Renal pelvis (tissue), 4 donors: ENCODE measurements around the gene POLR2C. TPM values are rescaled to one million over a fixed set of nuclear protein-coding genes. Genes with fewer than 3 reads are reported as not detected.

Experiments
- DNase-seq: peaks from one replicate; pipeline ENCODE4 v3.0.0-alpha.2; 2013
- polyA plus RNA-seq, 3 donors: library from polyadenylated mRNA; unstranded; fragments of 120-200 nt; gene quantifications; one replicate each; pipeline ENCODE4 v1.2.1, GENCODE V29; 2013; ENCODE audit not compliant: insufficient read length in 3 of 3

POLR2C gene
- polyA plus RNA-seq, 3 donors: 84.1 to 87.3 (median 86.4) TPM

- DNase-seq: no peak
These were observed 17.0 kb upstream of the POLR2C start for GRCh38 chr16:57445510-57445909.

GRCh38 chr16:57446531-57447185 lies 15.8 kb upstream of the POLR2C start:
- DNase-seq: no peak

GRCh38 chr16:57447186-57447962 lies 15.1 kb upstream of the POLR2C start, which contains the start of the genes CIAPIN1 and COQ9:
Gene CIAPIN1 (minus strand): TSS chr16:57447385. CDS start chr16:57440928, 6,457 bp downstream.
Gene COQ9 (plus strand): TSS chr16:57447479. CDS start chr16:57447506, 27 bp downstream.
- peak; percentile 94 for DNase-seq

- no peak for DNase-seq
These were observed 10.5 kb upstream of the POLR2C start for GRCh38 chr16:57452021-57452420.

- DNase-seq: no peak
These were observed 491 bp downstream of the POLR2C start for GRCh38 chr16:57462978-57463362.

GRCh38 chr16:57464523-57464922 lies 2.0 kb downstream of the POLR2C start:
- no peak for DNase-seq

GRCh38 chr16:57468346-57468745 lies 5.9 kb downstream of the POLR2C start:
- no peak for DNase-seq

- DNase-seq: no peak
These were observed 6.6 kb downstream of the POLR2C start for GRCh38 chr16:57469046-57469445.

- DNase-seq: no peak
These were observed 7.5 kb downstream of the POLR2C start for GRCh38 chr16:57469917-57470470.

- DNase-seq: no peak
These were observed 8.2 kb downstream of the POLR2C start for GRCh38 chr16:57470711-57471110.

GRCh38 chr16:57471209-57471608 lies 8.7 kb downstream of the POLR2C start:
- DNase-seq: no peak

GRCh38 chr16:57471852-57472664 lies 9.6 kb downstream of the POLR2C start:
- DNase-seq: no peak

GRCh38 chr16:57472665-57473060 lies 10.2 kb downstream of the POLR2C start:
- DNase-seq: no peak

GRCh38 chr16:57473176-57473840 lies 10.8 kb downstream of the POLR2C start:
- no peak for DNase-seq

- DNase-seq: no peak
These were observed 11.4 kb downstream of the POLR2C start for GRCh38 chr16:57473906-57474305.

- DNase-seq: no peak
These were observed 12.5 kb downstream of the POLR2C start for GRCh38 chr16:57474671-57475661.

GRCh38 chr16:57475711-57476339 lies 13.3 kb downstream of the POLR2C start:
- DNase-seq: peak; percentile 54

GRCh38 chr16:57476546-57477410 lies 14.3 kb downstream of the POLR2C start:
- no peak for DNase-seq
